Activated CD4-positive, alpha-beta T cell treated with anti-CD3 and anti-CD28 coated beads for 1 hour (primary cell): ENCODE measurements around the gene MYCBP2.
"Not testable (repeated sequence)": the region's sequence is repeated elsewhere in the genome, so short reads cannot be mapped to it uniquely, and the experiment has no call there.

Source experiments
- DNase-seq: peaks from one replicate; pipeline ENCODE4 v3.0.0-alpha.2; 2020

The MYCBP2 gene

GRCh38 chr13:77326905-77327604 lies at the start of gene MYCBP2:
Gene MYCBP2, minus strand, starts transcription at chr13:77327094. Its CDS starts 319 bp downstream, at chr13:77326775.
- peak; percentile 96 for DNase-seq

GRCh38 chr13:77375560-77376108 lies 48.7 kb upstream of the MYCBP2 start:
- DNase-seq = no peak

- no peak for DNase-seq
These were observed 47.9 kb upstream of the MYCBP2 start for GRCh38 chr13:77374786-77375185.

- DNase-seq = no peak
These were observed 47.4 kb upstream of the MYCBP2 start for GRCh38 chr13:77374339-77374738.

GRCh38 chr13:77373502-77373901 lies 46.6 kb upstream of the MYCBP2 start:
- DNase-seq = no peak

GRCh38 chr13:77372275-77372674 lies 45.4 kb upstream of the MYCBP2 start:
- DNase-seq = no peak

- DNase-seq = no peak
These were observed 44.0 kb upstream of the MYCBP2 start for GRCh38 chr13:77370888-77371287.

GRCh38 chr13:77362166-77362565 lies 35.3 kb upstream of the MYCBP2 start:
- no peak for DNase-seq

- DNase-seq = no peak
These were observed 33.3 kb upstream of the MYCBP2 start for GRCh38 chr13:77360032-77360685.

- DNase-seq = no peak
These were observed 32.3 kb upstream of the MYCBP2 start for GRCh38 chr13:77359171-77359570.

GRCh38 chr13:77358001-77358400 lies 31.1 kb upstream of the MYCBP2 start:
- DNase-seq = no peak

- no peak for DNase-seq
These were observed 29.3 kb upstream of the MYCBP2 start for GRCh38 chr13:77356155-77356554.

- no peak for DNase-seq
These were observed 27.1 kb upstream of the MYCBP2 start for GRCh38 chr13:77353995-77354394.

GRCh38 chr13:77351315-77351714 lies 24.4 kb upstream of the MYCBP2 start:
- DNase-seq = no peak

GRCh38 chr13:77350811-77351210 lies 23.9 kb upstream of the MYCBP2 start:
- no peak for DNase-seq

- DNase-seq = no peak
These were observed 22.5 kb upstream of the MYCBP2 start for GRCh38 chr13:77349365-77349764.

GRCh38 chr13:77347351-77347750 lies 20.5 kb upstream of the MYCBP2 start:
- DNase-seq = not testable (repeated sequence)

- no peak for DNase-seq
These were observed 18.4 kb upstream of the MYCBP2 start for GRCh38 chr13:77345150-77345780.

- DNase-seq = no peak
These were observed 16.9 kb upstream of the MYCBP2 start for GRCh38 chr13:77343841-77344240.

GRCh38 chr13:77339408-77339807 lies 12.5 kb upstream of the MYCBP2 start:
- no peak for DNase-seq

- DNase-seq = no peak
These were observed 12.1 kb upstream of the MYCBP2 start for GRCh38 chr13:77338961-77339401.

GRCh38 chr13:77338329-77338728 lies 11.4 kb upstream of the MYCBP2 start:
- no peak for DNase-seq

- DNase-seq = no peak
These were observed 10.3 kb upstream of the MYCBP2 start for GRCh38 chr13:77337159-77337558.

GRCh38 chr13:77335543-77335942 lies 8.6 kb upstream of the MYCBP2 start:
- DNase-seq = no peak
